GM12872 (cell line): ENCODE data around the gene STRIP1.

Experiments
- CTCF ChIP-seq: IDR thresholded peaks from 3 replicates; pipeline ENCODE4 v1.5.1; 2011; ENCODE audit warnings: low read depth, mild to moderate bottlenecking, low read length, moderate library complexity; ENCODE audit not compliant: insufficient read depth

Gene STRIP1

GRCh38 chr1:110059133-110059863, 24.9 kb downstream of the STRIP1 start:
- TF ChIP-seq CTCF, result no peak

GRCh38 chr1:110060034-110060661, 25.7 kb downstream of the STRIP1 start:
- TF ChIP-seq CTCF, result peak; percentile 99

GRCh38 chr1:110060662-110061060, 26.2 kb downstream of the STRIP1 start:
- no peak for TF ChIP-seq CTCF

GRCh38 chr1:110061341-110061740, 26.9 kb downstream of the STRIP1 start:
- no peak for TF ChIP-seq CTCF

- TF ChIP-seq CTCF, result no peak
Measured at GRCh38 chr1:110062612-110063011, 28.2 kb downstream of the STRIP1 start.

- no peak for TF ChIP-seq CTCF
Measured at GRCh38 chr1:110063781-110064180, 29.4 kb downstream of the STRIP1 start.

DNA sequence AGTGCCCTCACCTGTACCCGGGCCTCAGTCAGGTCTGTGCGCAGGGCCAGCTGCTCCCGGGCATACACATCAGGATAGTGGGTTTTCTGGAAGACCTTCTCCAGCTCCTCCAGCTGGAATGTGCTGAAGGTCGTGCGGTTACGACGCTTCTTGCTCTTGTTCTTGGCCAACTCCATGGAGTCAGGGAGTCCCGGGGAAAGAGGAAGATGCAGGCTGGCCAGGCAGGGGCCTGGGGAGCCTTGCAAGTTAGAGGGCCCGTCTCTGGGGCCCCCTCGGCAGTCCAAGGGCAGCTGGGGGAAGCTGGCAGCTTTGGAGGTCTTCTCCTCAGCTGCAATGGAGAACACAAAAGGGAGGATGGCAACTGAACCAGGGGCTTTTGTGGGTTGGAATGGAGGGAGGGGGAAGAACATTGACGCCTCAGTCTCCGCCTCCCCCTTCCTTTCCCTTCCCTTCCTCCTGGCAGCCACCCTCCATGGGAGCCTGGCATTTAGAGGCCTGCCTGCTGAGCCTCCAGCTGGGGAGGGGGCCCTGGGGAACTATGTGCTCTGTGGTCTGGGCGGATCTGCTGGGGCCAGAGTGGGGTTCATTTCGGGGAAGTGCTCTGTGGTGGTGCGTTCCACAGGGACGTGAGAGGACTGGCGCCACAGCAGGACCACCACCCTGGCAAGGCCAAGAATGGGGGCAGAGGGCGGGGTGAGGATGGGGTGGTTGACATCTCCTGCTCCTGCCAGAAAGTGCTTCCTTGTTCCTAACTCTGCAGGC, 30.3 kb downstream of the STRIP1 start:
- TF ChIP-seq CTCF, result no peak
